IMR-90 (cell line): ENCODE data around the gene MYD88. TPM values are rescaled to one million over a fixed set of nuclear protein-coding genes. Genes with fewer than 3 reads are reported as not detected.

Experiments
- ATAC-seq: fragments of 200-7000 bp; cut with Tn5 transposase; 2 replicates; pipeline ENCODE4 v1.9.1; 2020; ENCODE audit warnings: low read depth, mild to moderate bottlenecking, moderate library complexity
- BruUV-seq: library from RNA; stranded (reverse); fragments of 400-500 nt; replicated peaks from 2 replicates; lab custom pipeline; 2021; lab: Mats Ljungman, UMichigan
- CTCF ChIA-PET: fragments of 300-600 bp; formaldehyde crosslinking; extraction: SDS; loops from one replicate; lab custom pipeline; 2021; ENCODE audit warnings: antibody characterized with exemption; lab: Yijun Ruan, JAX
- POLR2A ChIA-PET: fragments of 300-600 bp; sonication (Branson Sonifier 250); formaldehyde crosslinking; loops from one replicate; lab custom pipeline; 2022; ENCODE audit warnings: antibody characterized with exemption; ENCODE audit not compliant: unreplicated experiment; lab: Charles Lee
- DNase-seq: peaks from one replicate; pipeline ENCODE4 v3.0.0; 2013
- H2AFZ ChIP-seq: replicated peaks from 2 replicates; pipeline ENCODE3; 2013; ENCODE audit warnings: low read length, mild to moderate bottlenecking; ENCODE audit not compliant: poor library complexity
- H2AK5ac ChIP-seq: 2 replicates; pipeline ENCODE4 v1.6.1; 2013; ENCODE audit warnings: low read depth, low read length, inconsistent platforms
- H2AK9ac ChIP-seq: replicated peaks from 2 replicates; pipeline ENCODE3; 2013; ENCODE audit warnings: mild to moderate bottlenecking, low read depth, low read length, moderate library complexity; ENCODE audit not compliant: poor library complexity
- H2BK120ac ChIP-seq: 2 replicates; pipeline ENCODE4 v1.6.1; 2013; ENCODE audit warnings: low read depth, low read length, inconsistent platforms
- H2BK15ac ChIP-seq: 3 replicates; pipeline ENCODE4 v1.6.1; 2013; ENCODE audit warnings: low read depth, low read length, inconsistent platforms
- H2BK20ac ChIP-seq: 2 replicates; pipeline ENCODE4 v1.6.1; 2013; ENCODE audit warnings: low read depth, mild to moderate bottlenecking, inconsistent platforms, low read length, moderate library complexity
- H2BK5ac ChIP-seq: 2 replicates; pipeline ENCODE4 v1.6.1; 2013; ENCODE audit warnings: mild to moderate bottlenecking, low read depth, low read length, inconsistent platforms; ENCODE audit not compliant: poor library complexity, severe bottlenecking
- H3K14ac ChIP-seq: replicated peaks from 2 replicates; pipeline ENCODE4 v1.6.1; 2013; ENCODE audit warnings: low read depth, low read length, inconsistent platforms
- H3K18ac ChIP-seq: 2 replicates; pipeline ENCODE4 v1.6.1; 2013; ENCODE audit warnings: low read depth, low read length, control low read depth
- H3K23ac ChIP-seq: 2 replicates; pipeline ENCODE4 v1.6.1; 2013; ENCODE audit warnings: low read depth, low read length, inconsistent platforms
- H3K27ac ChIP-seq: 2 replicates; pipeline ENCODE4 v1.5.1; 2013; ENCODE audit warnings: mild to moderate bottlenecking, control low read depth, low read length; ENCODE audit not compliant: insufficient read depth
- H3K27me3 ChIP-seq: 2 replicates; pipeline ENCODE4 v1.6.1; 2013; ENCODE audit warnings: low read length; ENCODE audit not compliant: control insufficient read depth, insufficient read depth
- H3K36me3 ChIP-seq: 2 replicates; pipeline ENCODE4 v1.6.1; 2013; ENCODE audit warnings: low read length, mixed read lengths; ENCODE audit not compliant: control insufficient read depth, insufficient read depth
- H3K4ac ChIP-seq: 2 replicates; pipeline ENCODE4 v1.6.1; 2013; ENCODE audit warnings: low read depth, low read length, inconsistent platforms
- H3K4me1 ChIP-seq: 2 replicates; pipeline ENCODE4 v1.6.1; 2013; ENCODE audit warnings: low read length, mixed read lengths; ENCODE audit not compliant: control insufficient read depth, insufficient read depth
- H3K4me2 ChIP-seq: 2 replicates; pipeline ENCODE4 v1.6.1; 2013; ENCODE audit warnings: low read depth, mild to moderate bottlenecking, control low read depth, low read length, moderate library complexity
- H3K4me3 ChIP-seq: 2 replicates; pipeline ENCODE4 v1.5.1; 2013; ENCODE audit warnings: low read depth, mild to moderate bottlenecking, control low read depth, low read length, moderate library complexity; ENCODE audit not compliant: insufficient read depth
- H3K56ac ChIP-seq: 2 replicates; pipeline ENCODE4 v1.6.1; 2013; ENCODE audit warnings: low read length, inconsistent platforms; ENCODE audit not compliant: insufficient read depth; ENCODE audit errors: extremely low read depth
- H3K79me1 ChIP-seq, 2 experiments: 2 replicates each; pipeline ENCODE4 v1.6.1; 2013; ENCODE audit warnings: low read length in 2 of 2, inconsistent platforms in 1 of 2, low read depth in 1 of 2
- H3K9ac ChIP-seq: 2 replicates; pipeline ENCODE4 v1.6.1; 2013; ENCODE audit warnings: low read depth, low read length, control low read depth
- H3K9me1 ChIP-seq: 2 replicates; pipeline ENCODE4 v1.6.1; 2013; ENCODE audit warnings: low read length, inconsistent platforms; ENCODE audit not compliant: insufficient read depth
- H3K9me3 ChIP-seq: 2 replicates; pipeline ENCODE4 v1.6.1; 2013; ENCODE audit warnings: low read length; ENCODE audit not compliant: control insufficient read depth, insufficient read depth
- H4K20me1 ChIP-seq: 2 replicates; pipeline ENCODE4 v1.6.1; 2013; ENCODE audit warnings: low read length, inconsistent platforms; ENCODE audit not compliant: insufficient read depth
- H4K5ac ChIP-seq: 2 replicates; pipeline ENCODE4 v1.6.1; 2013; ENCODE audit warnings: mild to moderate bottlenecking, low read depth, low read length, control low read depth
- H4K8ac ChIP-seq, 2 experiments: 2 replicates each; pipeline ENCODE4 v1.6.1; 2013; ENCODE audit warnings: low read depth in 2 of 2, low read length in 2 of 2, control low read depth in 1 of 2, inconsistent platforms in 1 of 2
- H4K91ac ChIP-seq: 2 replicates; pipeline ENCODE4 v1.6.1; 2013; ENCODE audit warnings: low read depth, low read length, inconsistent platforms; ENCODE audit not compliant: insufficient read depth
- ELK1 ChIP-seq: fragments of 150-350 bp; IDR thresholded peaks from 2 replicates; pipeline ENCODE4 v1.6.1; 2016; ENCODE audit warnings: low read depth, mild to moderate bottlenecking, low read length, moderate library complexity, borderline replicate concordance
- FOS ChIP-seq: fragments of 150-350 bp; IDR thresholded peaks from 2 replicates; pipeline ENCODE4 v1.6.1; 2016; ENCODE audit warnings: low read depth, low read length
- USF2 ChIP-seq: fragments of 150-350 bp; IDR thresholded peaks from 2 replicates; pipeline ENCODE4 v1.6.1; 2017; ENCODE audit warnings: mild to moderate bottlenecking, antibody characterized with exemption, low read length, low read depth
- WGBS, 2 experiments: methylation state at CpG; one replicate each; pipeline versions ENCODE4 v1.1.5 to v1.1.7; 2013; ENCODE audit warnings: missing lambda C conversion rate in 2 of 2; ENCODE audit not compliant: insufficient read length in 1 of 2; ENCODE audit errors: extremely low coverage in 2 of 2; 5-methylcytosine and 5-hydroxymethylcytosine counted together
- dilution Hi-C: fragments of 300-500 bp; cut with HindIII; formaldehyde crosslinking; loops from one replicate; pipeline ENCODE4 v1.14.3; 2018; ENCODE audit warnings: low sequenced_read_pairs; ENCODE audit not compliant: unreplicated experiment
- in situ Hi-C: fragments of 300-500 bp; cut with MboI; formaldehyde crosslinking; loops from 3 replicates; pipeline ENCODE4 v1.14.3; 2019; ENCODE audit warnings: low sequenced_read_pairs, inconsistent platforms, mixed read lengths
- intact Hi-C: fragments of 100-400 bp; cut with micrococcal nuclease; formaldehyde crosslinking; loops from 2 replicates; pipeline ENCODE4 v1.10.0; 2022
- polyA plus RNA-seq, 3 experiments: library from polyadenylated mRNA; depleted of rRNA; stranded (reverse); fragments of >200 nt; gene quantifications; 2 replicates each; pipeline ENCODE4 v1.2.3, GENCODE V29; 2012; ENCODE audit warnings: low replicate concordance in 1 of 3
- total RNA-seq: library from RNA; depleted of rRNA; stranded (reverse); fragments of >200 nt; gene quantifications from 2 replicates; pipeline ENCODE4 v1.2.3, GENCODE V29; 2012

The MYD88 gene
- total and polyA plus RNA-seq, 2 of the 4 experiments (the other 2 are of a cell fraction), result 9.3 to 39.8 TPM

DNA sequence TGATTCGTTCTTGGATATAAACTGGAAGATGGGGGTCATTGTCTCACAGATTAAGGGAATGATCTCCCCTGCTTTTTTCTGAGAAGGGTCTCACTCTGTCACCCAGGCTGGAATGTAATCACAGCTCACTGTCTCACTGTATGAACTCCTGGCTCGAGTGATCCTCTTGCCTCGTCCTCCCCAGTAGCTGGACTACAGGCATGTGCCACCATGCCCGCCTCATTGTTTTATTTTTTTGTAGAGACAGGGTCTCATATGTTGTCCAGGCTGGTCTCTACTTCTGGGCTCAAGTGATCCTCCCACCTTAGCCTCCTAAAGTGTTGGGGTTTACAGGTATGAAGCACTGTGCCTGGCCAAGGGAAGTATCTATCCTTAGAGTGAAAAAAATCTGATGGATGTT is 32.3 kb downstream of the MYD88 start:
- intact Hi-C loops, result no loop called here
- Histone ChIP-seq H3K9me3 (no peaks in the 10 kb centered on the region), H3K18ac (peak overlapping the region; percentile 38; the same call in 1 of the 2 replicates), H4K20me1 (peaks cover 43% of the 10 kb centered on the region), H3K36me3 (no peaks in the 10 kb centered on the region), H2BK20ac (no peak overlapping the region; the same call in 1 of the 2 replicates), H3K4ac (peak overlapping the region; percentile 41; the same call in 1 of the 2 replicates), H3K9me1 (peaks cover 19% of the 10 kb centered on the region), H2BK15ac (peak overlapping the region; percentile 24; the same call in 1 of the 3 replicates), H4K91ac (no peak overlapping the region), H4K8ac (0 out of 4 replicates have a peak overlapping the region, but pooled peaks of 1 of the 2 experiments have one; percentile 47), H3K56ac (no peak overlapping the region), H3K23ac (peak overlapping the region; percentile 13; the same call in 1 of the 2 replicates), H2AK5ac (peak overlapping the region; percentile 20; the same call in 1 of the 2 replicates), H3K27me3 (no peaks in the 10 kb centered on the region), H3K4me2 (0 out of 2 replicates have a peak overlapping the region, but pooled peaks have one; percentile 5), H2BK120ac (no peak overlapping the region), H3K27ac (no peak overlapping the region), H3K4me3 (no peak overlapping the region), H2BK5ac (peak overlapping the region; percentile 14), H3K9ac (no peak overlapping the region), H2AK9ac (no peak overlapping the region), H2AFZ (no peak overlapping the region), H3K79me1 (peaks cover 0 to 39% of the 10 kb centered on the region in 2 experiments; a peak in 2 of 4 replicates), H3K14ac (peak overlapping the region; percentile 24), H4K5ac (no peak overlapping the region), H3K4me1 (peaks cover 16% of the 10 kb centered on the region)
- WGBS, 2 experiments, result no CpG with 5 or more reads among the region's 4 CpGs
- TF ChIP-seq ELK1, result no peak
- TF ChIP-seq FOS, result no peak
- TF ChIP-seq USF2, result no peak
- DNase-seq (no peak), ATAC-seq (no peak)
- in situ Hi-C loops, result no loop called here
- POLR2A ChIA-PET, result interaction anchor here (0.7 kb wide), 2 partner anchors 71 to 196 kb away, joined by 3 read pairs; no protein-coding TSS in a partner anchor
- CTCF ChIA-PET, result interaction anchor here (1.5 kb wide), 1 partner anchor 22 kb away, joined by 4 read pairs; no protein-coding TSS in a partner anchor
- dilution Hi-C loops, result no loop called here
- no TSS peak for BruUV-seq
